Mammary epithelial cell (primary cell): Measurements from ENCODE around the gene FER.

Experiments
- EZH2 ChIP-seq: IDR thresholded peaks from 2 replicates; pipeline ENCODE4 v1.6.1; 2012; ENCODE audit warnings: low read length, inconsistent platforms, borderline replicate concordance
- TF ChIP-seq, protein P1 (sequence below), 2 donors: IDR thresholded peaks in 1 of 2; conservative IDR thresholded peaks in 1 of 2; 2 replicates each; pipeline ENCODE4 v1.5.1; 2011 to 2012; ENCODE audit warnings: inconsistent platforms in 2 of 2, low read length in 2 of 2, mild to moderate bottlenecking in 2 of 2, control low read depth in 1 of 2, low read depth in 1 of 2; ENCODE audit not compliant: insufficient read depth in 1 of 2; ENCODE audit errors: extremely low read depth in 1 of 2

DNA sequence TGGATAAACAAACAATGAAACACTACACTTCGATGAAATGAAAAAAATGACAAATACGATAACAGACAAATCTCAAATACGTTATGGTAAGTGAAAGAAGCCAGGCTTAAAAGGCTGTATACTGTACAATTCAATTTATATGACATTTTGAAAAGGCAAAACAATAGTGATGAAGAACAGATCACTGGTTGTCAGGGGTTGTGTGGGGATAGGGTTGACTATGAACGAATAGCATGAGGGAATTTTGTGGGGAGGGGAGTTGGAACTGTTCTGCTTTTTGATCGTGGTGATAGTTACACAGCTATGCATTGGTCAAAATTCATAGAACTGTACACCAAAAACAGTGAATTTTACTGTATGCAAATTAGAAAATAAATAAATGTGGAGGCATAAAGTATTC is 7.8 kb upstream of the FER start:
- no peak for TF ChIP-seq EZH2
- TF ChIP-seq, protein P1, sequence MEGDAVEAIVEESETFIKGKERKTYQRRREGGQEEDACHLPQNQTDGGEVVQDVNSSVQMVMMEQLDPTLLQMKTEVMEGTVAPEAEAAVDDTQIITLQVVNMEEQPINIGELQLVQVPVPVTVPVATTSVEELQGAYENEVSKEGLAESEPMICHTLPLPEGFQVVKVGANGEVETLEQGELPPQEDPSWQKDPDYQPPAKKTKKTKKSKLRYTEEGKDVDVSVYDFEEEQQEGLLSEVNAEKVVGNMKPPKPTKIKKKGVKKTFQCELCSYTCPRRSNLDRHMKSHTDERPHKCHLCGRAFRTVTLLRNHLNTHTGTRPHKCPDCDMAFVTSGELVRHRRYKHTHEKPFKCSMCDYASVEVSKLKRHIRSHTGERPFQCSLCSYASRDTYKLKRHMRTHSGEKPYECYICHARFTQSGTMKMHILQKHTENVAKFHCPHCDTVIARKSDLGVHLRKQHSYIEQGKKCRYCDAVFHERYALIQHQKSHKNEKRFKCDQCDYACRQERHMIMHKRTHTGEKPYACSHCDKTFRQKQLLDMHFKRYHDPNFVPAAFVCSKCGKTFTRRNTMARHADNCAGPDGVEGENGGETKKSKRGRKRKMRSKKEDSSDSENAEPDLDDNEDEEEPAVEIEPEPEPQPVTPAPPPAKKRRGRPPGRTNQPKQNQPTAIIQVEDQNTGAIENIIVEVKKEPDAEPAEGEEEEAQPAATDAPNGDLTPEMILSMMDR (conservative IDR thresholded peaks at IDR 0.05 in 1 of 2, IDR thresholded peaks at IDR 0.05 in 1 of 2; ENCODE audit: extremely low read depth in 1 of 2, insufficient read depth in 1 of 2, low read depth in 1 of 2, low read length in 2 of 2): no peak
